Lower leg skin (tissue), 3 donors: Measurements from ENCODE around the gene POLR2H.

Experiments used
- POLR2A ChIP-seq, 2 donors: fragments of 450-650 bp; IDR thresholded peaks; one replicate each; pipeline ENCODE4 v1.6.1; 2016 to 2017; ENCODE audit warnings: antibody characterized with exemption in 2 of 2, mild to moderate bottlenecking in 1 of 2, moderate library complexity in 1 of 2
- TF ChIP-seq, protein P1 (sequence below), 3 donors: fragments of 450-650 bp; IDR thresholded peaks; one replicate each; pipeline ENCODE4 v1.5.1; 2016; ENCODE audit warnings: antibody characterized with exemption in 3 of 3, mild to moderate bottlenecking in 3 of 3, moderate library complexity in 2 of 3

- TF ChIP-seq, protein P1, sequence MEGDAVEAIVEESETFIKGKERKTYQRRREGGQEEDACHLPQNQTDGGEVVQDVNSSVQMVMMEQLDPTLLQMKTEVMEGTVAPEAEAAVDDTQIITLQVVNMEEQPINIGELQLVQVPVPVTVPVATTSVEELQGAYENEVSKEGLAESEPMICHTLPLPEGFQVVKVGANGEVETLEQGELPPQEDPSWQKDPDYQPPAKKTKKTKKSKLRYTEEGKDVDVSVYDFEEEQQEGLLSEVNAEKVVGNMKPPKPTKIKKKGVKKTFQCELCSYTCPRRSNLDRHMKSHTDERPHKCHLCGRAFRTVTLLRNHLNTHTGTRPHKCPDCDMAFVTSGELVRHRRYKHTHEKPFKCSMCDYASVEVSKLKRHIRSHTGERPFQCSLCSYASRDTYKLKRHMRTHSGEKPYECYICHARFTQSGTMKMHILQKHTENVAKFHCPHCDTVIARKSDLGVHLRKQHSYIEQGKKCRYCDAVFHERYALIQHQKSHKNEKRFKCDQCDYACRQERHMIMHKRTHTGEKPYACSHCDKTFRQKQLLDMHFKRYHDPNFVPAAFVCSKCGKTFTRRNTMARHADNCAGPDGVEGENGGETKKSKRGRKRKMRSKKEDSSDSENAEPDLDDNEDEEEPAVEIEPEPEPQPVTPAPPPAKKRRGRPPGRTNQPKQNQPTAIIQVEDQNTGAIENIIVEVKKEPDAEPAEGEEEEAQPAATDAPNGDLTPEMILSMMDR (IDR thresholded peaks at IDR 0.05) = no peak
- no peak for TF ChIP-seq POLR2A (IDR thresholded peaks at IDR 0.05)
These were observed 19.2 kb downstream of the POLR2H start for GRCh38 chr3:184380627-184381260.
